Hematopoietic multipotent progenitor cell (in vitro differentiated cells): ENCODE data around the gene MYZAP. TPM values are rescaled to one million over a fixed set of nuclear protein-coding genes. Genes with fewer than 3 reads are reported as not detected.
A peak's percentile ranks its signal among the peaks of the same experiment; 100 is the strongest.

ENCODE experiments used
- DNase-seq, 3 donors: peaks; one replicate each; pipeline ENCODE4 v3.0.0-alpha.2; 2011 to 2015; ENCODE audit warnings: low read depth in 2 of 3, low spot score in 2 of 3
- total RNA-seq: library from RNA; depleted of rRNA; stranded (reverse); fragments of >200 nt; gene quantifications from one replicate; pipeline ENCODE4 v1.2.3, GENCODE V29; 2012

Gene MYZAP
- total RNA-seq, 1 donor: 0.27 TPM

- no peak for DNase-seq
Observed at GRCh38 chr15:57690341-57690966, 98.8 kb downstream of the MYZAP start.

GRCh38 chr15:57691082-57691481, 99.4 kb downstream of the MYZAP start:
- no peak for DNase-seq

- DNase-seq: no peak
Observed at GRCh38 chr15:57692709-57693108, 101.0 kb downstream of the MYZAP start.

GRCh38 chr15:57694279-57694678, 102.6 kb downstream of the MYZAP start:
- no peak for DNase-seq

- DNase-seq: no peak
Observed at GRCh38 chr15:57696146-57696545, 104.4 kb downstream of the MYZAP start.

GRCh38 chr15:57697588-57697987, 105.9 kb downstream of the MYZAP start:
- DNase-seq: no peak

- no peak for DNase-seq
Observed at GRCh38 chr15:57698243-57698642, 106.5 kb downstream of the MYZAP start.

- no peak for DNase-seq
Observed at GRCh38 chr15:57698991-57699390, 107.3 kb downstream of the MYZAP start.

GRCh38 chr15:57703387-57703786, 111.7 kb downstream of the MYZAP start:
- no peak for DNase-seq

GRCh38 chr15:57704441-57704840, 112.7 kb downstream of the MYZAP start:
- DNase-seq: no peak

GRCh38 chr15:57705746-57706404, 114.2 kb downstream of the MYZAP start:
- no peak for DNase-seq

GRCh38 chr15:57706405-57707209, 114.9 kb downstream of the MYZAP start, which contains the start of gene POLR2M:
POLR2M (plus strand) TSS chr15:57706714; CDS start chr15:57706843, 129 bp downstream.
- DNase-seq: peak; percentile 83 to 99 (median 97)

GRCh38 chr15:57708047-57708446, 116.3 kb downstream of the MYZAP start:
- DNase-seq: no peak

GRCh38 chr15:57718309-57718708, 126.6 kb downstream of the MYZAP start:
- DNase-seq: no peak

GRCh38 chr15:57720867-57721266, 129.2 kb downstream of the MYZAP start:
- DNase-seq: no peak

- no peak for DNase-seq
Observed at GRCh38 chr15:57726411-57726810, 134.7 kb downstream of the MYZAP start.

GRCh38 chr15:57727031-57727430, 135.3 kb downstream of the MYZAP start:
- DNase-seq: no peak

GRCh38 chr15:57728436-57728835, 136.7 kb downstream of the MYZAP start:
- DNase-seq: no peak

GRCh38 chr15:57730876-57731275, 139.2 kb downstream of the MYZAP start:
- no peak for DNase-seq

- DNase-seq: no peak
Observed at GRCh38 chr15:57731530-57732103, 139.9 kb downstream of the MYZAP start.
